ENCODE measurements around the gene SYNE4. TPM values are rescaled to one million over a fixed set of nuclear protein-coding genes. Genes with fewer than 3 reads are reported as not detected.
"Not testable (repeated sequence)": the region's sequence is repeated elsewhere in the genome, so short reads cannot be mapped to it uniquely, and the experiment has no call there.

The SYNE4 gene, protein sequence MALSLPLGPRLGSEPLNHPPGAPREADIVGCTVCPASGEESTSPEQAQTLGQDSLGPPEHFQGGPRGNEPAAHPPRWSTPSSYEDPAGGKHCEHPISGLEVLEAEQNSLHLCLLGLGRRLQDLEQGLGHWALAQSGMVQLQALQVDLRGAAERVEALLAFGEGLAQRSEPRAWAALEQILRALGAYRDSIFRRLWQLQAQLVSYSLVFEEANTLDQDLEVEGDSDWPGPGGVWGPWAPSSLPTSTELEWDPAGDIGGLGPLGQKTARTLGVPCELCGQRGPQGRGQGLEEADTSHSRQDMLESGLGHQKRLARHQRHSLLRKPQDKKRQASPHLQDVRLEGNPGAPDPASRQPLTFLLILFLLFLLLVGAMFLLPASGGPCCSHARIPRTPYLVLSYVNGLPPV
- 1 to 10 TPM; 1.2 to 1.4 TPM for total RNA-seq

DNA sequence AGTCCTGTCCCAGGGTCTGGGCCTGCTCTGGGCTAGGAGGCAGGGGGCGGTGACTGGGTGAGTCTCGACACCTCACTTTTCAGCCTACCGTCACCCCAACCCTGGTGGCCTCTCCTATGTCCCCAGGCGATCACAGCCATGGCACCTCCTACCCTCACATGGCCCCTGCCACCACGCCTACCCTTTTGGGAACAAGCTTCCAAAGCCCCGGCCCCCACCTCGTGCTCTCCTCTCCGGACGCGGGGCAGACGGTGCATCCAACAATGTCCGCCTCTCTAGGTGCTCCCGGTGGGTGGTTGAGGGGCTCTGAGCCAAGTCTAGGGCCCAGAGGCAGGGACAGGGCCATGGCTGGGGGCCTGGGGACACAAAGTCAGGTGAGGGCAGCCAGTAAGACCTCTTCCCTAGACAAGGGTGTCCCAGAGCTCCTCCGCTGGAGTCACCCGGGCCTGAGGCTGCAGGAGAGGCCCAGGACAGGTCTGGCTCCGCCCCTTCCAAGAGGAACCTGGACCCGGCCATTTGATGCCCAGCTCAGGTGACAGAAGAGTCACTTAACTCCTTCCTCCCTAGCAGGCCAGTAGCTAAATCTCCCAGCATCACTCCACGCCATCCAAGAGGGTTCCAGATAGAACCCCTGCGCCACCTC is at the start of gene SYNE4:
Gene SYNE4 (minus strand): TSS at position 478 of the 643 bp plus-strand sequence. CDS start 132 bp downstream, at position 346.
- CTCF ChIA-PET = no interaction called here
- POLR2A ChIA-PET = interaction anchor here (1.7 kb wide), 1 partner anchor 13 kb away, joined by 6 read pairs; no protein-coding TSS in a partner anchor

DNA sequence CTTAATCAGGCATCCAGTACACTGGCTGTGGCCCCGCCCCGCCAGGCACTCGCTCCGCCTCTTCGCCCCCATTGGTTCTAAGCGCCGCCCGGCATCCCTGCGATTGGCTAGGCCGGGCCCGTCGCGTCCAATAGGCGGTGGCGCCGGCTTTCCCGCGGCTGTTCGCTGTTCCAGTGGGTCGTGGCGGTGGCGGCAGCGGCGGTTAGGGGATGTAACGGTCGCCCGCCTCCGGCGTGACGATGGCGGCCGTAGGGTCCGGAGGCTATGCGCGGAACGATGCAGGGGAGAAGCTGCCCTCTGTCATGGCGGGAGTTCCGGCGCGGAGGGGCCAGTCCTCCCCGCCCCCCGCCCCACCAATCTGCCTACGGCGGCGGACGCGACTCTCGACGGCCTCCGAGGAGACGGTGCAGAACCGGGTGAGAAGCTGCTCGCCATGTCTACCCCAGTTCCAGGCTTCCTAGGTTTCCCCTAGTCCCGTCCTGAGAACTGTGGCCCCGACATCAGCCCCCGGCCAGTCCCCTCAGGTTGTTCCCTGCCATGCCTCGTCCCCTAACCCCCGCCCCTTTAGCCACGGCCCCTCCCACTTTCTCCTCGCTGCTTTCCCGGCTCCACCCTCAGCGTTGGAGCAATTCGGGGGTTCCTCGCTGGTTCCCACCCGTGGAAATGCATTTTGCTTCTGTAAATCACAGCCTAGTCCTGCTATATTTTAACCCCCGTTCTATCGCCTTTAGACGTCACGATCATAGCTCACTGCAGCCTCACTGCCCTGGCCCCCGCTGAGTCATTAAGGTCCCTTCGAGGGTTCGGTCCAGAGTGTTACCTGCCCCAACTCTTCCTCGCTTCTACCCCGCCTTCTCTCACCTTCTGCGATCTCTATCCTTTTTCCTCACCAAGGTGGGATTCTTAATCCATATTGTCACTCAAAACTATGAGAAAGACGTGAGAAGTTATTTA is 46.4 kb upstream of the SYNE4 start, which contains the start of gene WDR62:
Gene WDR62 (plus strand): TSS at position 165 of the 954 bp plus-strand sequence. CDS start 75 bp downstream, at position 240.
- POLR2A ChIA-PET = interaction anchor here (0.6 to 1.5 kb wide), 3 partner anchors 60 to 1591 kb away, joined by 3 to 4 read pairs (median 3); partner anchors contain the start of genes POLR2I and TBCB
- CTCF ChIA-PET = interaction anchor here (1.6 kb wide), 2 partner anchors 16 to 41 kb away, joined by 4 to 5 read pairs; partner anchors contain the start of gene ALKBH6

DNA sequence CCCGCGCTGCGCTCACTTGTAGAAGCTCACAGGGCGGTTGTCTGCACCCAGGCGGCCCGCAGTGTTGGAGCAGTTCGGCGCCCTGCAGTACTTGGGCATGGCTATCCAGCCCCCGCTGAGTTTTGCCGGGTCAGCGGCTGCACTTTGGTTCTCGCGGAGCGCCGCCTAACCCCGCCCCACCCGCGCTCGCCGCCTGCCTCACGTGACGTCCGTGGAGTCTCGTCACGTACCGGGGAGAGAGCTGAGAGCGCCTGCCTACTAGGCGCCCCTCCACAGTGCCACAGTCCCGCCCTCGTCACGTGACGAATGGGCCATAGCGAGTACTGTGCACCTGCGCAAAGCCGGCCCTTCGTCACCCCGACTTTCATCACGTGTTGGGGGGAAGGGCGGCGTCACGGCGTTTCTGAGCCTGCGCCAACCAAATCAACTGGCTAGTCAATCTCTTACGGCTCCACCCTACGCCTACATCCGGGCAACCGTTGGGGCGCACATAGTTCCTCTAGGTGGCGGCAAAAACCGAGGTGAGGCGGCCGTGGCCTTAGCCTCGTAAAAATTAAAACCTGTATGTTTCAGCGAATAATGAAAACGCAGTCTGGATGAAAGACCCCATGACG is 45.6 kb upstream of the SYNE4 start, which contains the start of gene THAP8:
Gene THAP8 (minus strand): TSS at position 167 of the 614 bp plus-strand sequence. CDS start 68 bp downstream, at position 99.
- CTCF ChIA-PET = interaction anchor here (0.6 to 1.6 kb wide), 6 partner anchors 17 to 113 kb away, joined by 3 to 5 read pairs (median 4); partner anchors contain the start of genes ALKBH6 and POLR2I
- POLR2A ChIA-PET = interaction anchor here (0.6 to 1.5 kb wide), 3 partner anchors 61 to 1590 kb away, joined by 3 to 4 read pairs (median 3); partner anchors contain the start of genes POLR2I and TBCB

DNA sequence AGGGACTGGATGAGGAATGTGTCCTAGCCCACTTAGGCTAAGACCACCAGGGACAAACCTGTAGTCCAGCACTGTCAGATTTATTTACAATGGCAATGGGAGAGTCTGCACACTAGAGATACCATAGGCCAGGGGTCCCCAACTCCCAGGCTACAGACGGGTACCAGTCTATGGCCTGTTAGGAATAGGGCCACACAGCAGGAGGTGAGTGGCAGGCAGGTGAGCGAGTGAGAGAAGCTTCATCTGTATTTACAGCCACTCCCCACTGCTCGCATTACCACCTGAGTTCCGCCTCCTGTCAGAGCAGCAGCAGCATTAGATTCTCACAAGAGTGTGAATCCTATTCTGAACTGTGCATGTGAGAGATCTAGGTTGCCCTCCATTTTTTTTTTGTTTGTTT is 43.0 kb upstream of the SYNE4 start:
- POLR2A ChIA-PET = no interaction called here
- CTCF ChIA-PET = interaction anchor here (0.9 kb wide), 1 partner anchor 170 kb away, joined by 3 read pairs; no protein-coding TSS in a partner anchor

DNA sequence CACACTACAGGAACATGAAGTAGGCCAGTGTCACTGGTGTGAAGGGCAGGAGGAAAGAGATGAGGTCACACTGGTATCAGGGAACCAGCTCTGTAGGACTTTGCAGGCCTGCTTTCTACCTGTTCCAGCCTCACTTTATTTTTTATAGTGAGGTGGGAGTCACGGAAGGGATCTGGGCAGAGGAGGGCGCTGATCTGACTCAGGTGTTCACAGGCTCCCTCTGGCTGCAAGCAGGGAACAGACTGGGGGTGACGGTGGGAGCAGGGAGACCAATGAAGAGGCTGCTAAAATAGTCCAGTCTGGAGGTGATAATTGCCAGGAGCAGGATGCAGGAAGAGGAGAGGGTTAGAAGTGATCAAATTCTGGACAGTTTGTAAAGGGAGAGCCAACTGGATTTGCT is 42.6 kb upstream of the SYNE4 start:
- ChIA-PET CTCF (no interaction called here), POLR2A (no interaction called here)

DNA sequence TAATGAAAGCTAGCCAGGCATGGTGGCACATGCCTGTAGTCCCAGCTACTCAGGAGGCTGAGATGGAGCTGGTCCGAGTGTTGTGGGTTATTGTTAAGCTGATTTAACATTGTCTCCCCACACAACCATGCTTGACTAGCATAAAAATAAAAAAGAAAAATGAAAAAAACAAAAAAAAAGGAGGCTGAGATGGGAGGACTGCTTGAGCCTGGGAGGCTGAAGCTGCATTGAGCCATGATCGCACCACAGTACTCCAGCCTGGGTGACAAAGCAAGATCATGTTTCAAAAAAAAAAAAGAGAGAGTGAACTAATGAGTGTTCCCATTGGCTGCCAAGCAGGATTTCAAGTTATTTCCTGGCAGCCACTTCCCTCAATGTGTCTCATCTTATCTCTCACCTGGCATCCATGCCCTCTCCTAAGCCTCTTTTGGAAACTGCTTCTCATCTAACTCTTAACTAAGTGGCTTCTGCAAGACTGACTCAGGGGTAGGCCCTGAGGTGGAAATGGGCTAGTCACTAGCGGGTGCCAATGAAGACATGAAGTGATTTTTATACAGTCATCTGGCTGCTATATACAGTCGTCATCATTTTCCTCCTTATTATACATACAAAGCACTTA is 40.6 kb upstream of the SYNE4 start:
- ChIA-PET POLR2A (interaction anchor here (0.5 kb wide), 1 partner anchor 66 kb away, joined by 3 read pairs; the partner anchor contains the start of gene POLR2I), CTCF (no interaction called here)

DNA sequence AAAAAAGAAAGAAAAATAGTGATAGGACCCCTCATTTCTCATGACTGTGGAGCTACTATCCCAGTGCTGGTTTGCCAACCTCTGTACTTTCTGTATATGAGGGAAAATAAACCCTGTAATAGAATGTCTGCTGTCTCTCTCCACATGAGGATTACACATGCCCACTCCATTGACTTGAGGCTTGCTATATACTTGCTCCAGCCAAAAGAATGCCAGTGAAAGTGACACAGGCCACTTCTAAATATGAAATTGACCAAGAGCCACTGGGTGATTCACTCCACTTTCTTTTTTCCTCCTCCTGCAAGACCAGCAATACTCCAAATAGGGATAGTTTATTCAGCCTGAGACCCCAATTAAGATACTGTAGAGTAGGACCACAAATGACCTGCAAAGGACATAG is 39.2 kb upstream of the SYNE4 start:
- CTCF ChIA-PET = no interaction called here
- POLR2A ChIA-PET = no interaction called here

DNA sequence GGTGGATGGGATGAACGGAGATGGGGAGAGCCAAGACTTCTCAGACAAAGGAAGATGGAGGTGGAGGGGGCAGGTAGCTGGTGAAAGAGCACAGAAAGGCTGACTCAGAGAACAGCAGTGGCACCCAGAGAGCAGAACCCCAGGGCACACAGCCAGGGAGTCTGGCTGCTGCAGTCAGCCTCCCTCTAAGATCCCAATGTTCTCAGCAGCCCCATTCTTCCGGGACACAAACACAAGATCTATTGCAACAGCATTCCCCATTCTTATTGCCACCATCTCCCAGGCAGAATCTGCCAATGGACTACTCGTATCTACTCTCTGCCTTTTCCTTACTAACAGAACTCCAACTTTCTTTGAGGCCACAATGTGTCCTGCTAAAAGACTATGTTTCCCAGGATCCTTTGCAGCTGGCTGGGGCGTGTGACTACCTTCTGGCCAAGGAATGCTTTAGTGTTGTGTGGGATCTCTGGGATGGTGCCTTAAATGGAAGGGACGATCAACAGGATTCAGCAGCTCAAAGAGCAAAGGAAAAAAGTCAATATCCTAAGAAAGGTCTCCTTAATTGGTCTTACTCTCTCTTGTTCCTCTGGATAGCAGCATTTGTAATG is 37.9 kb upstream of the SYNE4 start:
- CTCF ChIA-PET = no interaction called here
- POLR2A ChIA-PET = no interaction called here

DNA sequence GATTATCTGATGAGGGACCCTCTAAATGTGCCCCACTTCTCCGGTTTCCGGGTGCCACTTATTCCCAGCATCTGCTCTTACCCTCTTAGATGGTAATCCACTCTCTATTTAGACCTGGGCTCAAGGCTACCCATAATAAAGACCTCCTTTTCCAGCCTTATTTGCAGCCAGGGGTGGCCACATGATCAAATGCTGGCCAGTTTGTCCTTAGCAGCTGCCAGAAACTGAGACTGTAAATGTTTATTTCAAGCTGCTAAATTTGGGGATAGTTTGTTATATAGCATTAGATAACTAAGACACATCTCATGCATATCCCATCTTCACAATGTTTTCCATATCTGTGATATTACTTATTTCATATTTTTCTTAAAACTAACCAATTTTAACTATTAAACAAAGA is 35.3 kb upstream of the SYNE4 start:
- CTCF ChIA-PET = no interaction called here

DNA sequence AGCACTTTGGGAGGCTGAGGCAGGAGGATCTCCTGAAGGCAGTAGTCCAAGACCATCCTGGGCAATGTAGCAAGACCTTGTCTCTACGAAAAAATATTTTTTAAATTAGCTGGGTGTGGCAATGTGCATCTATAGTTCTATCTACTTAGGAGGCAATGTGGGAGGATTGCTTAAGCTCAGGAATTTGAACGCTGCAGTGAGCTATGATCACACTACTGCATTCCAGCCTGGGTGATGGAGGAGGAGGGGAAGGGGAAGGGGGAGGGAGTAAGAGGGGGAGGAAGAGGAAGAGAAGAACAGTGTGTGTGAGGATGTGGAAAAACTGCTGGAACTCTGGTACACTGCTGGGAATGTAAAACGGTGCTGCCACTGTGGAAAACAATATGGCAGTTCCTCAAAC is 33.2 kb upstream of the SYNE4 start:
- CTCF ChIA-PET = no interaction called here
- POLR2A ChIA-PET = interaction anchor here (0.6 kb wide), 1 partner anchor 65 kb away, joined by 4 read pairs; no protein-coding TSS in a partner anchor

More for the DNA sequence above, 35.3 kb upstream of the SYNE4 start:
- POLR2A ChIA-PET = no interaction called here

DNA sequence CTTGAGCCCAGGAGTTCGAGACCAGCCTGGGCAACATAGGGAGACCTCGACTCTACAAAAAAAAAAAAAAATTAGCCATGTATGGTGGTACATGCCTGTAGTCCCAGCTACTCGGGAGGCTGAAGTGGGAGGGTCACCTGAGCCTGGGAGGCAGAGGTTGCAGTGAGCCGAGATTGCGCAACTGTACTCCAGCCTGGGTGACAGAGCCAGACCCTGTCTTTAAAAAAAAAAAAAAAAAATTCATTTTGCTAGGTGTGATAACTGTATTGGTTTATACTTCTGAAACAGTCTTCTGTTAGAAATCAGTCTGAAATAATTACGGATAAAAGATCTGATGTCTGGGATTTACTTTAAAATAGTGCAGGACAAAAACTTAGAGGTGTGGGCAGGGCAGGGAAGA is 32.5 kb upstream of the SYNE4 start:
- CTCF ChIA-PET = interaction anchor here (0.6 kb wide), 1 partner anchor 1108 kb away, joined by 3 read pairs; no protein-coding TSS in a partner anchor
- POLR2A ChIA-PET = not testable (repeated sequence)

DNA sequence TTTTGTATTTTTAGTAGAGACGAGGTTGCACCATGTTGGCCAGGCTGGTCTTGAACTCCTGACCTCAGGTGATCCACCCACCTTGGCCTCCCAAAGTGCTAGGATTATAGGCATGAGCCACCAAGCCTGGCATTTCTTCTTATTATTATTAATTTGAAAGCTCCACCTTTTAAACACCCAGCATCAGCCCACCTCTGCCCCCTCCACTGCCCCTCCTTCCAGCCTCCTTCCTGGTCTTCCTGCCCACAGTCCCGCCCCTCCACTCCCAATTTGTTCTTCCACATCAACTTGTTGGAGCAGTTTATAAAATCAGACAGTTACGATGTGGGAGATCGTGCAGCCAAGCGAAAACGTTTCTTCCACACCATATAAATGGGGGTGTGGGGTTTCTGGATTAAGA is 31.9 kb upstream of the SYNE4 start:
- ChIA-PET CTCF (no interaction called here), POLR2A (no interaction called here)

DNA sequence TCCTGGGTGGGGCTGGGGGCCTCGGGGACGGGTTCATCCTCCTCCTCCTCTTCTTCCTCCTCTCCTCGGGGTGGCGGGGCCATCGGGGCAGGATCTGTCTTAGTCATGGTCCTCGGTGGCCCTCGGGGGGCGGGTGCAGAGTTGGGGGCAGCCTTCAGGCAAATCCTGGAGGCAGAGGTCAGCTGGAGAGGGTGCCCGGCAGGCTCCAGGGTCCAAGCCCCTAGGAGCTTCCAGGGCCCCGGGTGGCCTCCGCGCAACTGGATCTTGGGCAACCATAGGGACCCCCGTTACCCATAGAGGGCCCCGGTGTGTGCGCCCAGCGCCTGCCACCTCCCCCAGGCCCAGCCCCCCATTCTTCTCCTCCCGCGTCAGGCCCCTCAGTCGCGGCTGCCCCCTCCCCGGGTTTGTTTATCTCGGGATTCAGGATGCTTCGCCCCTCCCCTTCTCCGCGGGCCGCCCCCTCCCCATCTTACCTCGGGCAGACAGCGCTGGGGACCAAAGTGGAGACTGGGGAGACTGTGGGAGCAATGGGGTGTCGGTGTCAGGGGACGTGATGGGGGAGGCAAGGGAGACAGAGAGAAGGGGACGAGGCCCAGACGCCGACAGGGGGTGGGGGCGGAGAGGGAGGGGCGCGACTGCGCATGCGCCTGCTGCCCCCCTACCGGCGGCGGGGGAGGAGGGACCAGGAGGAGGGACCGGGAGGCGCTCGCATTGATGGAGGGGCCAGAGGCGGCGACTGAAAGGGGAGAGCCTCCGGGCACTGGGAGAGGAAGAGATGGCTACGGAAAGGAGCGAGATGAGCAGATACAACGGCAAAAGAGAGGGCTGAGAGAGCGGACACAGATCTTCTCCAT is 23.9 kb upstream of the SYNE4 start, which contains the start of gene CLIP3:
Gene CLIP3 (minus strand): TSS at position 623 of the 854 bp plus-strand sequence. CDS start 516 bp downstream, at position 107.
- POLR2A ChIA-PET = no interaction called here
- CTCF ChIA-PET = no interaction called here

DNA sequence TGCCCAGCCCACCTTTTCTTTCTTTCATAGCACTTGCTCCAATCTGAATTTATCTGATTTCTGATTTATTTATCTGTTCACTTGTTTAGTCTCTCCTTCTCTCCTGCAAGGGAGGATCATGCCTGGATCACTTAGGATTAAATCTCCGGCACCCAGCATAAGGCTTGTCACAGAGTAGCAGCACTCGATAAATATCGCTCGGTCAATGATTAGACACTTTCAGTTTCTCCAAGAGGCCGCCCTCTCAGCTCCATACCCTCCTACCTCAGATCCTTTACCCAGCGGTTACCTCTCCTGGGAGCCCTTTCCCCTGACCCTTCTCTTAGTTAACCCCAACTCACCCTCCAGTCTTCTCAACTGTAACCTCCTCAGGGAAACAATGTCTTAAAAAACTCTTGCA is 22.7 kb upstream of the SYNE4 start:
- ChIA-PET POLR2A (no interaction called here), CTCF (no interaction called here)

DNA sequence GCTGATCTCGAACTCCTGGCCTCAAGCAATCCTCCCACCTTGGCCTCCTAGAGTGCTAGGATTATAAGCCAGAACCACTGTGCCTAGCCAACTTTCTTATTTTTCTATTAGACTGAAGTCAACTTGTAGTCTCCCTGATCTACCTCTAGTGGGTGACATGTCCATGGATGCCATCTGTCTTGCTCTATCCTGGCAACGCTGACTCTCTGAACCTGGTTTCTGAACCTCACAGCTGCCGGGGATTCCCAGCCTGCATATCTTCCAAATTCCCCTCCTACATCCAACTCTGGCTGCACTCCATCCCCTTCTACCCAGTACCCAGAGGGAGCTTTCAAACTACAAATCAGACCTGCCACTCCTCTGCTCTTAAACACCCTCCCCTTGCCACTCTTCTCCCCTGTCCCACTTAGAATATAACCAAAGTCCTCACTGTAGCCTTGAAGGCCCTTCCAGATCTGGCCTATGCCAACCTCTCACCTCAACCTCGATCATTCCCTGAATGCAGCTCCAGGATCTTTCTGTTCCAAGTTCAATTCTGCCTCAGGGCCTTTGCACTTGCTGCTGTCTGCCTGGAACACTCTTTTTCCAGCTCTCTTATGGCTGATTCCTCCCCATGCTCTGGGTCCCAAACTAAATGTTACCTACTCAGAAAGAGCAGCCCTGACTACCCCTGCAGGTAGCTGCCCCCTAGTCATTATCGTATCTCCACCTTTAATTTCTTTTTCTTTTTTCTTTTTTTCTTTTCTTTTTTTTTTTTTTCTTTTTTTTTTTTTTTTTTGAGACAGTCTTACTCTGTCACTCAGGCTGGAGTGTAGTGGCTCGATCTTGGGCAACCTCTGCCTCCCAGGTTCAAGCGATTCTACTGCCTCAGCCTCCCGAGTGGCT is 21.9 kb upstream of the SYNE4 start:
- ChIA-PET CTCF (interaction anchor here (0.6 kb wide), 1 partner anchor 32 kb away, joined by 3 read pairs; no protein-coding TSS in a partner anchor), POLR2A (no interaction called here)
